GM19324 (cell line): ENCODE measurements around the gene ALDH16A1.
A peak's percentile ranks its signal among the peaks of the same experiment; 100 is the strongest.

Experiments
- ATAC-seq: cut with Tn5 transposase; IDR thresholded peaks from one replicate; pipeline ENCODE4 v1.9.1; 2021; ENCODE audit warnings: mild to moderate bottlenecking, moderate library complexity; ENCODE audit not compliant: unreplicated experiment, low FRiP score

The ALDH16A1 gene

DNA sequence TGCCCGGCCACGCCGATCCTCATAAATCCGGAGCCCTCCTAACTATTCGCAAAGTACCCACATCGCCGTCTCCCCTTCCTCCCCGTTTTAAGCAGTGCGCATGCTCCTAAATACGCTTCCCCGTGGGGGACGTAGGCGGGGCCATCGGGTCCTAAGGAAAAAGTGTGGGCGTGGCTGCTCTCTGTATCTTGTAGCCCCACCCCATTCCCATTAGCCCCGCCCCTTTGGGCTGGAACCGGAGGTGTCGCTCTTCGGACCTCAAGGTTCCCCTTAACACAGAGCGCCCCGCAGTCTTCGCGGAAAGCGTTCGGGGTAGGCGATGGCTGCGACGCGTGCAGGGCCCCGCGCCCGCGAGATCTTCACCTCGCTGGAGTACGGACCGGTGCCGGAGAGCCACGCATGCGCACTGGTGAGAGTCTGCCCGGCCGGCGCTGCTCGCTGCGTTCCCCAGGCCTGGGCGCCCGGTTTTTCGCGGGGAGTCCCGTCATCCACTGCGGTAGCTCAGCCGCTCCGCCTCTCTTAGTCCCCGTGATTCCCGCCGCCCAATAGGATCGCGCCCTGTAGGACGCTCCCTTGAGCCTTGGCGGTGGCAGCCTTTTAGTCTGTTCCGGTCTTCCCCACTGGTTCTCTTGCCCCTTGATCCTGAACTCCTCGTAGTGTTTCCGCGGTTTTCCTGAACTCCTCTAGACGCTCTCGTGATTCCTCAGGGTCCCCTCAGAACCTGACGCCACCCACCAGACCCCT is at the start of gene ALDH16A1:
TSS of gene ALDH16A1 (plus strand) at position 213 of the 744 bp plus-strand sequence. CDS start at position 320, 107 bp downstream.
- peak; percentile 91 for ATAC-seq

DNA sequence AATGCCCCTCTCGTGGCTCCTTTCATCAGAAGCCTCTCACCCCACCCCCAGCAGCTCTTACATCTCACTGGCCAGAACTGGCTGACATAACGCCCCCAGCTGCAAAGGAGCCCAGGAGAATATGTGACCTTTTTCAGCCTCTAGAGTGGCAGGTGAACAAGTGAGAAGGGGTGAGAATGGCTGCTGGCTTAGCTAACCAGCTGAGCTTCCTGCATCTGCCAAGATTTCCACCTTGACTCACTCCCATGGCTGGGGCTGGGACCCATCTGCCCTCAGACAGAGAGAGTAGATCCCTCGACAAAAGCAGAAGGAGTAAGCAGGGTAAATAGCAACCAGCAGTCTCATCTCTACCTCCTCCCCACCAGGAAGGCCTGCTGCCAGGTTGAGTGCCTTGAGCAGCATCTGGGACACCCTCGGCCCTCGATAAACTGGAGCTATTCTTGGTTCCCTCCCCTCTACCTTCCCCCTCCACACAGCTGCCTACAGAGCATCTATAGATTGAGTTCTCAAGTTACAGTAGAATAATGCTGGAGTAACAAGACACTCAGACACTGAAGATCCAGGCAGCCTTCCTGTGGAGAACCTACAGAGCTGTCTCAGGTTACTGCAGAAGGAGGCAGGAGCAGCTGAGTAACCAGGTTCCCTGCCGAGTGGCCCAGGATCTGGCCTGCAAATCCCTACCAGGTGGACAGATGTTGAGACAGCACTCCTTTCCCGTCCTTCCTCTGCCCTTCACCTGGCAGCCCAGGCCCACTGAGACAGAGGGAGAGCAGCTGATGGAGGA is 49.4 kb upstream of the ALDH16A1 start:
- ATAC-seq: no peak

DNA sequence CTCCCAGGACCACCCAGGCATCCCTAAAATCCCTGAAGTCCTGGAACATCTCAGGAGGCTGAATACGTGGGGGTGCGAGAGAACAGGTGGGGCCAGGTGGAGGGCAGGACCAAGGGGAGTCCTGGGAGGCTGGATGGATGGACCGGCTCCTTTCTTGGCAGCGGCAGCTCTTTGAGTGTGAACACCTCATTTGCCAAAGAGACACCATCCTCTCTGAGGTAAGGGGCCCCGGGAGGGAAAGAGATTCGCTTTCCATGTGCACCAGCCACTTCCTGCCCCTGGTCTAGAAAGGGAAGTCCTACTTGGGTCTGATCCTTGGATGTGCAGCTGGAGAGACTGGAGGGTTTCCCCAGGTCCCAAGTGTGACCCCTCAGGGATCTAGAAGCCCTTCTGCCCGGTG is 45.9 kb upstream of the ALDH16A1 start:
- ATAC-seq: no peak

DNA sequence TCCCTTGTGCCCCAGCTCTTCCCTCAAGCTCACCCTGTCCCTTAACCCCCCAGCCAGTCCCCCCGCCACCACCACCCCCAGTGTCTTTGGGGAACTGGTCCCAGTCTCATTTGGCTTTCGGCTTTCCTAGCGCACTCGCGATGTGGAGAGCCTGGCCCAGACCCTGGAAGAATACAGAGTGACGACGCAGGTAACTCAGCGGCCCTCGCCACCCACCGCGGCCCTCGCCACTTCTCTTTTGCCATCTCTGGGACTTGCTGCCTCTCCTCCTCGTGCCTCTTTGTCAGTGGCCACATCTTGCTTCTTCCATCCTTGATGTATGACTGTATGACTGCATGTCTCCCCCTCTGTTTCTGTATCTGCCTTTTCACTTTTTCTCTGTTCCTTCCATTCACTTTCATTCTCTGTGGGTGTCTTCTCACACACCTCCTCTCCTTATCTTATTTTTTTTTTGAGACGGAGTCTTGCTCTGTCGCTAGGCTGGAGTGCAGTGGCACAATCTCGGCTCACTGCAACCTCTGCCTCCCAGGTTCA is 45.5 kb upstream of the ALDH16A1 start:
- ATAC-seq: no peak

DNA sequence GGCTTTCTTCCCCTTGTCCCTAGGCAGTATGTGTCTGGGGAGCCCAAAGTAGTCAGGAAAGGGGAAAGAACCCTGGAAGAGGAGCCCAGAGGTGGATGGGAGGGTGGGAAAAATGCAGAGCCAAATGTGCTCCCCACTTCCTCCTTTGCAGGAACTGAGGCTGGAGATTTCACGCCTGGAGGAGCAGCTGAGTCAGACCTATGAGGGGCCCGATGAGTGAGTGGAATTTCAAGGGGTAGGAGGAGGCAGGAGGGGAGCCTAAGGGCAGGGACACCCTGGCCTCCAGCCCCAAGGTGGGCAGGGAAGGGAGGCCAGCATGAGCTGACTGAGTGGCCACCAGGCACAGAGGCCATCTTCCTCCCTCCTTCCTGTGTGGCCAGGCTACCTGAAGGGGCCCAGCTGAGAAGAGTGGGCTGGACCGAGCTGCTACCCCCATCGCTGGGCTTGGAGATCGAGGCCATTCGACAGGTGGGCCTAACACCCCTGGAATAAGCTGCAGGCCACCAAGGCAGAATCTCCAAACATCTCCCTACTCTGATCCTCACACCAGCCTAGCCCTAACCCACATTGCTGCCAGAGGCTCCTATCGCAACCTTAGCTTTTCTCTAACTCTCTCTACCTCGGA is 44.1 kb upstream of the ALDH16A1 start:
- ATAC-seq: no peak

DNA sequence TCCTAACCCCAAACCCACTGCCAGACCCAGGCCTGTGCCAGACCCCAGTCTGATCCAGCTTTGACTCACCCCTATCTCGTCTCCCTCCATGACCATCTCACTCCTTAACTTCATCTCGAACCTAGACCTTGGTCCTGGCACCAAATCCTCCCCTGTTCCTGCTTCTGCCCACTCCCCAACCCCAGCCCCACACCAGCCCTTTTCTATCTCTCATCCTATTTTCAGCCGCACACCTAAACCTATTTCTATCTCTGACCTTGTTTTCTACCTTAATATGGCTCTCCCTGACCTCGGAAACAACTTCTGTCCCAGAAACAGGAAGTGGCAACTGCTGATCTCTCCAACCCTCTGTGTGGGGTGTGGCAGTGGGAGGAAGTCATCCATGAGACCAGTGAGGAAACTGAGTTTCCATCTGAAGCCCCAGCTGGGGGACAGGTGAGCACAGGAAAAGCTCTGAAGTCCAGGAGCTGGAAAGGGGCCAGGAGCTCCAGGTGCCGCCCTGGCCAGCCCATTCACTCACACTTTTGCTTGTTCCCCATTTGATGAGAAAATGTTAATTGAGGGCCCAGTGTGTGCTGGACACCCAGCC is 43.5 kb upstream of the ALDH16A1 start:
- no peak for ATAC-seq

DNA sequence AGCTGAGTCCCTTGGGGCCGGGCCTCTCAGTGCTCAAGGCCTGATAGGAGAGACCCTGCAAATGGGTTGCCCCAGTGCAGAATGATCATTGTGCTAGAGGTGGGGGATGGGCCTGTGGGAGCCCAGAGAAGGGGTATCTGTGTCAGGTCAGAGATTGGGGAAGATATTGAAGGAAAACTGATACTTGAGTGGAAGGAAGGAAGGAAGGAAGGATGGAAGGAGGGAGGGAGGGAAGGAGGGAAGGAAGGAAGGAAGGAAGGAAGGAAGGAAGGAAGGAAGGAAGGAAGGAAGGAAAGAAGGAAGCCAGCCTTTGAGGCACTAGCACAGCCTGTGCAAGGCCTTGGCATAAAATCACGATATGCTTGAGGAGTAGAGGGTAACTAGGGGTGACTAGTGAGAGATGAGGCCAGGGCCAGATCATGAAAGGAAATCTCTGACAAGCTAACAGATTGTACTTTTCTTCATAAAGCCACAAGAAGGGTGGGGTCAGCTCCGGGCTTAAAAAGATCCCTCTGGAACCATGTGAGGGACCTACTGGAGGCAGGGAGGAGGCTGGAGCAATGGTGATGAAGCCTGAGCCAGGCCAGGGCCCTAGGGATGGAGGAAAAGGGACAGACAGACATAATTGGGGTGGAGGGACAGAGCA is 41.2 kb upstream of the ALDH16A1 start:
- no peak for ATAC-seq

DNA sequence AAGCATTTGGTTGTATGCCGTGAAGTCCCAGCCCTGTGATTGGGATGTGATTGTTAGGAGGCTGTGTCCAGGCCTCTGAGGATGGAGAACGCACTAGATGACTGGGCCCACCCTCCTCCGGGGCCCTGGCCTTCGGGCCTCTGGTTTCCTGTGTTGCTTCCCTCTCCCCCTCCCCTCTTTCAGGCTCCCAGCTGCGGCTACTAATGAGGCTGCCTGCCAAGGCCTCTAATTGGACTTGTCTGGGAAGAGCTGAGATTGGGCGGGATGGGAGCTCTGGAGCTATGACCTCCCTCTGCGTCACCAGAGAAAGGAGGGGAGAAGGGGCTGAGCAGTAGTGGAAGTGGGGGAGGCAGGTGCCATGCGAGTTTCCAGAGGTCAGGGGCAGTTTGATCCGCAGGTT is 39.7 kb upstream of the ALDH16A1 start:
- no peak for ATAC-seq

DNA sequence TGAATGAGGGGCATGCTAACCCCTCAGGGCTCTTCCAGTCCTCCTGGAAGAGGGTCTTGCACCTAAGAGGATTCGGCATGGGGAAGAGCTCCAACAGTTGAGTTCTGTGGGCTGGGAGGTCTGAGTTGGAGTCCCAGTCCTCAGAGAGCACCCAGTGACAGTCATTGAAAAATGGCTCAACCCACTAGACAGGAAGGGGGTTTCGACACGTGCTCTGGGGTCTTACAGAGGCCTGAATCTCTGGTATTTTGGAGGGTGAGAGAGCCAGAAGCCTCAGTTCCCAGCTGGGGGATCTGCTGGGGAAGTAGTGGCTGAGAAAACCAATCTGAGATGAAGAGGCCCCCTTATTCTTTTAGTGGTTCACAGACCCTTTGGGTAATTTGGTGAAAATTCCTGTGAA is 38.8 kb upstream of the ALDH16A1 start:
- no peak for ATAC-seq

DNA sequence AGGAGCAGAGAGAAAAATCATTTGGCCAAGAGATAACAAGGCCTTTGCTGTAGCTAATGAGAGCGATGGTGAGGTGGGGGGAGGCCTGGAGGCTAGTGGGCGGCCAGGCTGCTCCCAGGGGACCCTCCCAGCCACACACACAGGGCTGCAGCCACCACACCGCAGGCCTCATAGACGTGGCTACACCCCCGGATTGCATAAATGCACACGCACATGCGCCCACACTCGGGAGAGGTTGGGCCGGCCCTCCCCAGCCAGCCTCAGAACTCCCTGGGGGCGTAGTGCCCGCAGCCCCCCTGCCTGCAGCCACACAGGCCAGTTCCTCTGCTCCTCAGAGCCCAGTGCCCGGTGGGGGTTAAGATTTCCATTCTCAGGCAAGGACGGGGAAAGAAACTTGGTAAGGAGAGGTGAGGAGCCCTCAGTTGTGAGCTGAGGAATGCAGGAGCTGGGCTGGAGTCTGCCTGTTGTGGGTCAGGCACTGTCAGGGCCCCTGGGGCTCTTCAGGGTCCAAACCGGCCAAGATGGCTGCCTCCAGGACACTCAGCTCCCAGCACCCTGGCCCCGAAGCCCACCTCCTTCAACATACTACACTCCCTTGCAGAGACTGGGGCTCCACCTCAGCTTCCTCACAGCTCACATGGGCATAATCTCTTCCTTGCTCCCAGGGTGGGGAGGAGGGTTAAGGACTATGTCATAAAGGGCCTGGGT is 37.8 kb upstream of the ALDH16A1 start:
- no peak for ATAC-seq

DNA sequence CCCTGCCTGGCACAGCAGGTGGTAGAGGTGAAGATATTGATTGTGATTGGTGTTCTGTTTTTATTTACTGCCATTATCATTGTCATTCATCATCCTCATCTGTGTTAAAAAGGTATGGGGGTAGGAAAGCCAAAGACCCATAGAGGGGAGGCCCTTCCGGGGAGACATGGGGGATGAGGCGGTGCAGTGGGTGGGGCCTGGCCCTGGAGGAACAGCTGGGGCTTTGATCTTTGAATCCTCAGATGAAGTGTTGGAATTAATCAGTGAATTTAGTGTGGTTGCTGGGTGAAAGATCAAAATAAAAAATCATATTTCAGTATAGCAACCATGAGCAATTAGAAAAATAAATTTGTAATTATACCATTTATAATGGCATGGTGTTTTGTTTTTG is 37.2 kb upstream of the ALDH16A1 start:
- ATAC-seq: no peak

DNA sequence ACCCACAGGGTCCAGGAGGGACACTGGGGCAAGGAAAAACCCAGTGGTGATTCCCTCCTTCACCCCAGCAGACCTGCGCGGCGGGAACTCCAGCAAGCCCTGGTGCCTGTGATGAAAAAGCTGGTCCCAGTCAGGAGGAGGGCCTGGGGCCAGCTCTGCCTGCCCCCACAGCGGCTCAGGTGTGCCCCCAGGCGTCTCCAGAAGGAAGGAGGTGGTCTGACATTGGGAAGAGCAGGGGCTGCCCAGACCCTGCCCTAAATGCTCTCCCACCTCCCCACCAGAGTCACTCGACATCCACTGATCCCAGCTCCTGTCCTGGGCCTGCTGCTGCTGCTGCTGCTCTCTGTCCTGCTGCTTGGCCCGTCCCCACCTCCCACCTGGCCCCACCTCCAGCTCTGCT is 35.9 kb upstream of the ALDH16A1 start:
- ATAC-seq: no peak

DNA sequence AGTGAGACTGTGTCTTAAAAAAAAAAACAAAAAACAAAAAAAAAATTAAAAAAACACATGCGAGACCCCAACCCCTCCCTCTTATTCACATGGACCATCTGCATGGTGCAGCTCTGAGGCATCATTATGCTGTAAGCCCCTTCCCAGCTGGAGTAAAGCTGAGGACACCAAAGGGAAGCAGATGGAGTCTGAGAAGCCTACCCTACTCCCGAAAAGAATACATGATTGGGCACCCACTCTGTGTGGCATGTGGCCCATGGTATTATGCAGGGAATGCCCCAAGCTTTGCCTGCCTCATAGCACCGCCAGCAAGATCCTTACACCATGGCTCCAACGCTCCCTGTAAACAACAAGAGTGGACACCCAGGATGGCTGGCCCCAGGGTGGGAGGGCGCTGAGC is 34.5 kb upstream of the ALDH16A1 start:
- no peak for ATAC-seq

DNA sequence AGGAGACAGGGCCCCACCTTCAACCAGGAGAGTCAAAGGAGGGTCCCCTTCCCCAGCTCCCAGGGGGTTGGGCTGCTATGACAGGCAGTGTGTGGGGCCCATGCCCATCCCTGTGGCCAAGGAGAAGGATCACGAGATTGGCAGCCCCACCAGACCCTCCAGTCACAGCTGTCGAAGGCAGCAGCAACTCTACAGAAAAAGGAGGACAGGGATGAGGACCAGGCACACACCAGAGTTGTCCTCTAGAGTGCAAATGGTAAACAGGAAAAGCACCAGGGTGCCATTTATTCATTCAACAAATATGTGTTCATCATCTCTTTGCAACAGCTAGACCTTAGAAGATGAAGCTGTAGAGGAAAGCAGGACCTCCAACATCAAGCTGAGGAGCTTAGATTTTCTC is 33.9 kb upstream of the ALDH16A1 start:
- ATAC-seq: no peak

DNA sequence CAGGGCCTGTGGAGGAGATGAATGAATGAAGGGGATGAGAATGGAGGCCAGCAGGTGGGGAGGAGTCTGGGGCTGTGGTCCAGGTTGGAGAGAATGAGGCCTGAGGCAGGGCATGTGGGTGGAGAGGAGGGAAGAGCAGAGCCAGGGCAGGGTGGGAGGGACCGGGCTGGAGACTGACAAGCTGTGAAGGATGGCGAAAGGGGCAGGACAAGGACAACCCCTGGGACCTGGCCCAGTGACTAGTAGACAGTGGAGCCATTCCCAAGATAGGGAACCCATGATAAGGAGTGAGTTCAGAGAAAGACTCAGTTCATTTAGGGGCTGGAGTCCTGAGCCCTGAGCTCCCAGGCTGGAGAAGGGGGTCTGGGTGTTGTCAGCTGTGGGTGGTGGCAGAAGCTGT is 32.8 kb upstream of the ALDH16A1 start:
- no peak for ATAC-seq

DNA sequence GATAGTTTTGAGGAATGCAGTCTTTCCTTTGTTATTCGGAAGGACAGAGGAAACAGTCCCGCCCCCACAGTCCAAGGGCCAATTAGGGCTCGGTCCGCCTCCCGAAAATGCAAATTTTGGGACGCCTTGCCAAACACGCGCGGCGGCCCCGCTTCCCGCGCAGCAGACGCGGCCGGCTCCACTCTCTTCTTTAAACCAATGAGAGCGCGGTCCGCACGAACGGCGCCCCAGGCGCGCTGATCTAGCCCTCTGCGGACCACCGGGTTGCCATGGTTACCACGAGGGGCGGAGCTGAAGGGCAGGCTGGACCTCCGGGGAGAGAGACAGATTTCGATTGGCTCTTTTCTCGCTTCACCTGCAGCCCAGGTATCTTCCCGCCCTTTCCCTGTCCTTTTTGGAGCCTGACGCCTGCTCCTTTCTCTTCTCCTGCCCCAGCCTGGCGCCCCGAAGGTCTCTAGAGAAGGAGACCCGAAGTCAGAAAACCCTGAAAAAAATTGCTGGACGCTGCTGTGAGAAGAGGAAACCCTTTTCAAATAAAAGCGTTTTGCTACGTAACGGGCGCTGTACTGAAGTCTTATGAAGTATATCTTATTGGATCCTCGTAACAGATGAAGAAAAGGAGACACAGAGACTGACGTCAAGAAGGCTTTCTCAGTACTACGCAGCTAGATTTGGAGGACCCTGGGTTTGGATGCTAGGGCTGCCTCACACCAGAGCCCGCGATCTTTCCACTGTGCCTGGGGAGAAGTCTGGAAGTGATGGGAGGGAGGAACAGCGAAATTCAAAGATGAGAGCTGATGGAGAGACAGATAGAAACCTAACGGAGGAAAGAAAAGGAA is 31.8 kb upstream of the ALDH16A1 start:
- no peak for ATAC-seq

DNA sequence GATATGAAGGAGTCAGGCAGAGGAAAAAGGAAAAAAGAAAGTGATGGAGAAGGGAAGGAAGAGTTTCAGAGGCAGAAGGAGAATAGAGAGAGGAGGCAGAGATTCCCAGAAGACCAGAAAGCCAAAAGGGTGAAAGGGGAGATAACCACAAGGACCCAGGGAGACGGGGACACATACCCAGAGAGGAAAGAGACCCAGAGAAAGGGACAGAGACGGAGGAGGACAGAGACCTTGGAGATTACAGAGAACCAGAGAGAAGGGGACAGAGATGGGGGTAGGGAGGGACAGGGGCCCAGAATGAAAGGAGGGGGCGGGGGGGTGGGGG is 31.2 kb upstream of the ALDH16A1 start:
- no peak for ATAC-seq

DNA sequence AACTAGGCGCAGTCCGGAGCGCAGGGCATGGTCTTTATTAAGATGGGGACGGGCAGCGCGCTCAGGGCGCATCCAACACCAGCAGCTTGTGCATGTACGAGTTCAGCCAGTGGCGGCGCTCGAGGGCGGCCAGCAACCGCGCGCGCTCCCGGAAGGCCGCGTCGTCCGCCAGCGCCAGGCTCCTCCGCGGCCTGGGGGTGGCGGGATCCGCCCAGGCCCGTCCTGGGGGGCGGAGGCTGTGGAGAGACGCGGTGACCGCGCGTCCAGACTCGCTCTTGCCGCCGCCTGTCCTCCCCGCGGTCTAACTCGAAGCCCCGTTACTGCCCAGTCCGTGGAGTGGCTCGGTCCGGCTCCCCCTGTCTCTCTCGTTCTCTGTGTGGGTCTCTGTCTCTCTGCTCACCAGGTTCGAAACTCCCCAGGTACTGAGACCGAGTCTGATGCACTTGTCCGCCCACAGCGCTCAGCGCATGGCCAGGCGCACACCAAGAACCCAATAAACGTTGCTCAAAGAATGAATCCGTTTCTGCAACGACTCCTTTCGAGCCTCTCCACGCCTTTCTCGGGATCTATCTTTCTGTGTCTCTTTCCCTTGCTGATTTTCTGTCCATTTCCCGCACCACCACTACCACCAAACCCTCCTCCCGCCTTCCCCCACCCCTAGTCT is 30.5 kb upstream of the ALDH16A1 start:
- ATAC-seq: no peak
